IMR-90 (cell line): ENCODE measurements around the gene SRRD. TPM values are rescaled to one million over a fixed set of nuclear protein-coding genes. Genes with fewer than 3 reads are reported as not detected.

ENCODE experiments used
- ATAC-seq: fragments of 200-7000 bp; cut with Tn5 transposase; 2 replicates; pipeline ENCODE4 v1.9.1; 2020; ENCODE audit warnings: low read depth, mild to moderate bottlenecking, moderate library complexity
- BruUV-seq: library from RNA; stranded (reverse); fragments of 400-500 nt; replicated peaks from 2 replicates; lab custom pipeline; 2021; lab: Mats Ljungman, UMichigan
- CTCF ChIA-PET: fragments of 300-600 bp; formaldehyde crosslinking; extraction: SDS; loops from one replicate; lab custom pipeline; 2021; ENCODE audit warnings: antibody characterized with exemption; lab: Yijun Ruan, JAX
- POLR2A ChIA-PET: fragments of 300-600 bp; sonication (Branson Sonifier 250); formaldehyde crosslinking; loops from one replicate; lab custom pipeline; 2022; ENCODE audit warnings: antibody characterized with exemption; ENCODE audit not compliant: unreplicated experiment; lab: Charles Lee
- DNase-seq: peaks from one replicate; pipeline ENCODE4 v3.0.0; 2013
- H2AFZ ChIP-seq: replicated peaks from 2 replicates; pipeline ENCODE3; 2013; ENCODE audit warnings: low read length, mild to moderate bottlenecking; ENCODE audit not compliant: poor library complexity
- H2AK5ac ChIP-seq: 2 replicates; pipeline ENCODE4 v1.6.1; 2013; ENCODE audit warnings: low read depth, low read length, inconsistent platforms
- H2AK9ac ChIP-seq: replicated peaks from 2 replicates; pipeline ENCODE3; 2013; ENCODE audit warnings: mild to moderate bottlenecking, low read depth, low read length, moderate library complexity; ENCODE audit not compliant: poor library complexity
- H2BK120ac ChIP-seq: 2 replicates; pipeline ENCODE4 v1.6.1; 2013; ENCODE audit warnings: low read depth, low read length, inconsistent platforms
- H2BK15ac ChIP-seq: 3 replicates; pipeline ENCODE4 v1.6.1; 2013; ENCODE audit warnings: low read depth, low read length, inconsistent platforms
- H2BK20ac ChIP-seq: 2 replicates; pipeline ENCODE4 v1.6.1; 2013; ENCODE audit warnings: low read depth, mild to moderate bottlenecking, inconsistent platforms, low read length, moderate library complexity
- H2BK5ac ChIP-seq: 2 replicates; pipeline ENCODE4 v1.6.1; 2013; ENCODE audit warnings: mild to moderate bottlenecking, low read depth, low read length, inconsistent platforms; ENCODE audit not compliant: poor library complexity, severe bottlenecking
- H3K14ac ChIP-seq: replicated peaks from 2 replicates; pipeline ENCODE4 v1.6.1; 2013; ENCODE audit warnings: low read depth, low read length, inconsistent platforms
- H3K18ac ChIP-seq: 2 replicates; pipeline ENCODE4 v1.6.1; 2013; ENCODE audit warnings: low read depth, low read length, control low read depth
- H3K23ac ChIP-seq: 2 replicates; pipeline ENCODE4 v1.6.1; 2013; ENCODE audit warnings: low read depth, low read length, inconsistent platforms
- H3K27ac ChIP-seq: 2 replicates; pipeline ENCODE4 v1.5.1; 2013; ENCODE audit warnings: mild to moderate bottlenecking, control low read depth, low read length; ENCODE audit not compliant: insufficient read depth
- H3K27me3 ChIP-seq: 2 replicates; pipeline ENCODE4 v1.6.1; 2013; ENCODE audit warnings: low read length; ENCODE audit not compliant: control insufficient read depth, insufficient read depth
- H3K36me3 ChIP-seq: 2 replicates; pipeline ENCODE4 v1.6.1; 2013; ENCODE audit warnings: low read length, mixed read lengths; ENCODE audit not compliant: control insufficient read depth, insufficient read depth
- H3K4ac ChIP-seq: 2 replicates; pipeline ENCODE4 v1.6.1; 2013; ENCODE audit warnings: low read depth, low read length, inconsistent platforms
- H3K4me1 ChIP-seq: 2 replicates; pipeline ENCODE4 v1.6.1; 2013; ENCODE audit warnings: low read length, mixed read lengths; ENCODE audit not compliant: control insufficient read depth, insufficient read depth
- H3K4me2 ChIP-seq: 2 replicates; pipeline ENCODE4 v1.6.1; 2013; ENCODE audit warnings: low read depth, mild to moderate bottlenecking, control low read depth, low read length, moderate library complexity
- H3K4me3 ChIP-seq: 2 replicates; pipeline ENCODE4 v1.5.1; 2013; ENCODE audit warnings: low read depth, mild to moderate bottlenecking, control low read depth, low read length, moderate library complexity; ENCODE audit not compliant: insufficient read depth
- H3K56ac ChIP-seq: 2 replicates; pipeline ENCODE4 v1.6.1; 2013; ENCODE audit warnings: low read length, inconsistent platforms; ENCODE audit not compliant: insufficient read depth; ENCODE audit errors: extremely low read depth
- H3K79me1 ChIP-seq, 2 experiments: 2 replicates each; pipeline ENCODE4 v1.6.1; 2013; ENCODE audit warnings: low read length in 2 of 2, inconsistent platforms in 1 of 2, low read depth in 1 of 2
- H3K9ac ChIP-seq: 2 replicates; pipeline ENCODE4 v1.6.1; 2013; ENCODE audit warnings: low read depth, low read length, control low read depth
- H3K9me1 ChIP-seq: 2 replicates; pipeline ENCODE4 v1.6.1; 2013; ENCODE audit warnings: low read length, inconsistent platforms; ENCODE audit not compliant: insufficient read depth
- H3K9me3 ChIP-seq: 2 replicates; pipeline ENCODE4 v1.6.1; 2013; ENCODE audit warnings: low read length; ENCODE audit not compliant: control insufficient read depth, insufficient read depth
- H4K20me1 ChIP-seq: 2 replicates; pipeline ENCODE4 v1.6.1; 2013; ENCODE audit warnings: low read length, inconsistent platforms; ENCODE audit not compliant: insufficient read depth
- H4K5ac ChIP-seq: 2 replicates; pipeline ENCODE4 v1.6.1; 2013; ENCODE audit warnings: mild to moderate bottlenecking, low read depth, low read length, control low read depth
- H4K8ac ChIP-seq, 2 experiments: 2 replicates each; pipeline ENCODE4 v1.6.1; 2013; ENCODE audit warnings: low read depth in 2 of 2, low read length in 2 of 2, control low read depth in 1 of 2, inconsistent platforms in 1 of 2
- H4K91ac ChIP-seq: 2 replicates; pipeline ENCODE4 v1.6.1; 2013; ENCODE audit warnings: low read depth, low read length, inconsistent platforms; ENCODE audit not compliant: insufficient read depth
- CEBPB ChIP-seq: IDR thresholded peaks from 2 replicates; pipeline ENCODE4 v1.6.1; 2012; ENCODE audit warnings: low read depth, low read length, improper control_type of control experiment
- RCOR1 ChIP-seq: IDR thresholded peaks from 2 replicates; pipeline ENCODE4 v1.6.1; 2012; ENCODE audit warnings: mild to moderate bottlenecking, low read length, improper control_type of control experiment; ENCODE audit not compliant: insufficient replicate concordance
- WGBS, 2 experiments: methylation state at CpG; one replicate each; pipeline versions ENCODE4 v1.1.5 to v1.1.7; 2013; ENCODE audit warnings: missing lambda C conversion rate in 2 of 2; ENCODE audit not compliant: insufficient read length in 1 of 2; ENCODE audit errors: extremely low coverage in 2 of 2; 5-methylcytosine and 5-hydroxymethylcytosine counted together
- dilution Hi-C: fragments of 300-500 bp; cut with HindIII; formaldehyde crosslinking; loops from one replicate; pipeline ENCODE4 v1.14.3; 2018; ENCODE audit warnings: low sequenced_read_pairs; ENCODE audit not compliant: unreplicated experiment
- in situ Hi-C: fragments of 300-500 bp; cut with MboI; formaldehyde crosslinking; loops from 3 replicates; pipeline ENCODE4 v1.14.3; 2019; ENCODE audit warnings: low sequenced_read_pairs, inconsistent platforms, mixed read lengths
- intact Hi-C: fragments of 100-400 bp; cut with micrococcal nuclease; formaldehyde crosslinking; loops from 2 replicates; pipeline ENCODE4 v1.10.0; 2022
- polyA plus RNA-seq, 3 experiments: library from polyadenylated mRNA; depleted of rRNA; stranded (reverse); fragments of >200 nt; gene quantifications; 2 replicates each; pipeline ENCODE4 v1.2.3, GENCODE V29; 2012; ENCODE audit warnings: low replicate concordance in 1 of 3
- total RNA-seq: library from RNA; depleted of rRNA; stranded (reverse); fragments of >200 nt; gene quantifications from 2 replicates; pipeline ENCODE4 v1.2.3, GENCODE V29; 2012

Gene SRRD
- total and polyA plus RNA-seq, 2 of the 4 experiments (the other 2 are of a cell fraction) = 18.3 to 24.0 TPM

DNA sequence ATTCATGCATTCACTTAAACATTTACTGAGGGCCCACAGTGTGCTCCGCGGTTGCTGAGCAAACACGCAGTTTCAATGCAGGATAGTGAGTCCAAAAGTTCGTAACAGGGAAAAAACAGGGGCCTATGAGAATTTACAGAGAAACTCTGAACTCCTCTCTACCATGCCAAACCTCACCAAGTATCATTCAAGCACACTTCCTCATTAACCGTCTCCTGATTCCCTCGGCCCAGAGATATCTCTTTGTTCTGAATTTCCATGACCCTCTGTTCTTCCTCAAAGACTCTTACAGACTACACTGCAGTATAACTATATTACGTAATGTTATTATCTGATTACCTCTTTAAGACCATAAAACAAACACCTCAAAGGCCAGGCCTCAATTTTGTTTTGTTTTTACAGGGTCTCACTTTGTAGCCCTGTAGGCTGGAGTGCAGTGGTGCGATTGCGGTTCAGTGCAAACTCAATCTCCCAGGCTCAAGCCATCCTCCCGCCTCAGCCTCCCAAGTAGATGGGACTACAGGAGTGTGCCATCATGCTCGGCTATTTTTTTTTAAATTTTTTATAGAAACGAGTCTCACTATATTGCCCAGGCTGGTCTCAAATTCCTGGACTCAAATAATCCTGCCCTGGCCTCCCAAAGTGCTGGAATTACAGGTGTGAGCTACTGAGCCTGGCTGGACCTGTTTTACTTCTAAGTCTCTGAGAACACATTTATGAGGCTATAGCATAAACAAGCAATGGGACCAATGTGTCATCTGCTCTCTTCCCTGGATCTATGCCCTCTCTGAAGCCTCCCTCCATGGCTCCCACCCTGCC, 3.7 kb upstream of the SRRD start:
- Histone ChIP-seq H3K9me1 (peaks cover 3% of the 10 kb centered on the region; the same call in 1 of the 2 replicates), H2BK15ac (no peak overlapping the region), H2BK120ac (no peak overlapping the region), H3K9me3 (no peaks in the 10 kb centered on the region), H3K18ac (no peak overlapping the region), H2AK9ac (no peak overlapping the region), H3K14ac (no peak overlapping the region), H2BK5ac (no peak overlapping the region), H3K36me3 (peaks cover 12% of the 10 kb centered on the region), H2AFZ (no peak overlapping the region), H4K8ac (no peak overlapping the region), H3K4me3 (no peak overlapping the region), H4K20me1 (no peaks in the 10 kb centered on the region), H3K9ac (no peak overlapping the region), H3K4me2 (no peak overlapping the region), H2AK5ac (no peak overlapping the region), H3K4ac (no peak overlapping the region), H3K23ac (no peak overlapping the region), H3K4me1 (peaks cover 12% of the 10 kb centered on the region), H3K79me1 (peaks cover 31 to 64% of the 10 kb centered on the region in 2 experiments), H2BK20ac (no peak overlapping the region), H3K27ac (no peak overlapping the region), H3K27me3 (no peaks in the 10 kb centered on the region), H3K56ac (no peak overlapping the region), H4K5ac (no peak overlapping the region), H4K91ac (no peak overlapping the region)
- in situ Hi-C loops = no loop called here
- intact Hi-C loops = no loop called here
- ATAC-seq (no peak), DNase-seq (no peak)
- dilution Hi-C loops = no loop called here
- BruUV-seq = no TSS peak
- ChIA-PET POLR2A (no interaction called here), CTCF (no interaction called here)
- WGBS, 2 experiments = 80% methylated on average over 1 of the region's 12 CpGs; no CpG with 5 or more reads in 1 of the 2 experiments
- TF ChIP-seq CEBPB (peak; percentile 73), RCOR1 (no peak)
